ENCODE results near the gene MMEL1.

Gene MMEL1

DNA sequence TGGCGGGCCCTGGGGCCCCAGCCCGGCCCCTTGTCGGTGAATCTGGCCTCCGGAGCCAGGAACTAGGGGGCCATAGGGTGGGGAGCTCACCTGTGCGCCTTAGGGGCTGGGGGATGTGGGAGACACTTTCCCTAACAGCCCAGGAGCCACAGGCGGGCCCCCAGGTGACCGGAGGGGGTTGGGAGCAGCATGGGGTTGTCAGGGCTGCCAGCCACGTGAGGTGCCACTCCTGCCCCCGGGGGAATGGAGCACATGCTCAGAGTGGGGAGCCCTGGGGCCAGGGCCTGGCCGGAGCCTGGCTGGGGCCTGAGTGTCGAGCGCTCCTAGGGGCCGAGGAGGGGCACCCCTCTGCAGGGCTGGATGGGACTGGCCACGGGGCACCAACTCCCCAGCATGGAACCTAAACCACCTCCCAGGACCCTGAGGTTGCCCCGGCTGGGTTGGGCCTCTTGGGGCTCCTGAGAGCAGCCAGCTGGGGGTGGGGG is 26.4 kb downstream of the MMEL1 start:
- no peaks in the 10 kb centered on the region for H4K20me1 ChIP-seq (ENCODE audit: insufficient read depth)
- no peak overlapping the region for H3K9ac ChIP-seq
- no peaks in the 10 kb centered on the region for H3K4me1 ChIP-seq (ENCODE audit: low read depth, poor library complexity, severe bottlenecking)
- peaks cover 76% of the 10 kb centered on the region for H3K27me3 ChIP-seq (ENCODE audit: insufficient read depth, low read depth)
- TF ChIP-seq CTCF (conservative IDR thresholded peaks at IDR 0.05; ENCODE audit: low read depth, low read length), result no peak
- no peak overlapping the region for H3K4me2 ChIP-seq
- H3K36me3 ChIP-seq (ENCODE audit: insufficient read depth), result no peaks in the 10 kb centered on the region
- no peak overlapping the region for H3K27ac ChIP-seq
- H3K4me3 ChIP-seq (IDR thresholded peaks at IDR 0.05; ENCODE audit: insufficient read depth, low read depth, low read length), result no peak overlapping the region
- H3K79me2 ChIP-seq (ENCODE audit: insufficient read depth, low read depth), result no peaks in the 10 kb centered on the region
- no peak overlapping the region for H2AFZ ChIP-seq (ENCODE audit: low read depth)

- Histone ChIP-seq H4K20me1 (ENCODE audit: insufficient read depth) (no peaks in the 10 kb centered on the region), H2AFZ (ENCODE audit: low read depth) (no peak overlapping the region), H3K79me2 (ENCODE audit: insufficient read depth, low read depth) (no peaks in the 10 kb centered on the region), H3K9ac (no peak overlapping the region), H3K4me1 (ENCODE audit: low read depth, poor library complexity, severe bottlenecking) (no peaks in the 10 kb centered on the region), H3K4me2 (no peak overlapping the region), H3K4me3 (IDR thresholded peaks at IDR 0.05; ENCODE audit: insufficient read depth, low read depth, low read length) (no peak overlapping the region), H3K27ac (no peak overlapping the region), H3K36me3 (ENCODE audit: insufficient read depth) (no peaks in the 10 kb centered on the region), H3K27me3 (ENCODE audit: insufficient read depth, low read depth) (peaks cover 78% of the 10 kb centered on the region)
- no peak for TF ChIP-seq CTCF (conservative IDR thresholded peaks at IDR 0.05; ENCODE audit: low read depth, low read length)
Measured at GRCh38 chr1:2605509-2606395, 27.1 kb downstream of the MMEL1 start.

- H3K4me1 ChIP-seq (ENCODE audit: low read depth, poor library complexity, severe bottlenecking), result no peaks in the 10 kb centered on the region
- H3K27ac ChIP-seq, result no peak overlapping the region
- TF ChIP-seq CTCF (conservative IDR thresholded peaks at IDR 0.05; ENCODE audit: low read depth, low read length), result no peak
- no peaks in the 10 kb centered on the region for H3K36me3 ChIP-seq (ENCODE audit: insufficient read depth)
- H3K9ac ChIP-seq, result no peak overlapping the region
- peaks cover 77% of the 10 kb centered on the region for H3K27me3 ChIP-seq (ENCODE audit: insufficient read depth, low read depth)
- no peaks in the 10 kb centered on the region for H4K20me1 ChIP-seq (ENCODE audit: insufficient read depth)
- H3K79me2 ChIP-seq (ENCODE audit: insufficient read depth, low read depth), result no peaks in the 10 kb centered on the region
- no peak overlapping the region for H3K4me2 ChIP-seq
- H3K4me3 ChIP-seq (IDR thresholded peaks at IDR 0.05; ENCODE audit: insufficient read depth, low read depth, low read length), result no peak overlapping the region
- no peak overlapping the region for H2AFZ ChIP-seq (ENCODE audit: low read depth)
Measured at GRCh38 chr1:2604844-2605508, 27.8 kb downstream of the MMEL1 start.

GRCh38 chr1:2604156-2604843 is 28.5 kb downstream of the MMEL1 start:
- Histone ChIP-seq H3K36me3 (ENCODE audit: insufficient read depth) (no peaks in the 10 kb centered on the region), H2AFZ (ENCODE audit: low read depth) (no peak overlapping the region), H3K27me3 (ENCODE audit: insufficient read depth, low read depth) (peaks cover 78% of the 10 kb centered on the region), H3K9ac (no peak overlapping the region), H3K4me3 (IDR thresholded peaks at IDR 0.05; ENCODE audit: insufficient read depth, low read depth, low read length) (no peak overlapping the region), H4K20me1 (ENCODE audit: insufficient read depth) (no peaks in the 10 kb centered on the region), H3K27ac (no peak overlapping the region), H3K4me2 (no peak overlapping the region), H3K79me2 (ENCODE audit: insufficient read depth, low read depth) (no peaks in the 10 kb centered on the region), H3K4me1 (ENCODE audit: low read depth, poor library complexity, severe bottlenecking) (no peaks in the 10 kb centered on the region)
- TF ChIP-seq CTCF (conservative IDR thresholded peaks at IDR 0.05; ENCODE audit: low read depth, low read length), result no peak
